WTC11 (cell line): ENCODE measurements around the gene PTPRF. TPM values are rescaled to one million over a fixed set of nuclear protein-coding genes. Genes with fewer than 3 reads are reported as not detected.

Experiments
- ATAC-seq: fragments of 200-7000 bp; cut with Tn5 transposase; 2 replicates; pipeline ENCODE4 v1.10.0; 2021; ENCODE audit warnings: mild to moderate bottlenecking, moderate library complexity
- CTCF ChIA-PET: fragments of 300-600 bp; sonication (Branson Sonifier 250); formaldehyde crosslinking; loops from one replicate; lab custom pipeline; 2021; ENCODE audit warnings: antibody characterized with exemption; lab: Charles Lee
- POLR2A ChIA-PET: fragments of 350-600 bp; sonication (Branson Sonifier 250); formaldehyde crosslinking; loops from one replicate; lab custom pipeline; 2021; ENCODE audit warnings: antibody characterized with exemption; lab: Charles Lee
- DNase-seq: peaks from one replicate; pipeline ENCODE4 v3.0.0; 2021; ENCODE audit warnings: low spot score
- H3K27ac Mint-ChIP-seq: 2 replicates; pipeline ENCODE4 v1.8.0; 2021; ENCODE audit warnings: mixed read lengths
- H3K27me3 Mint-ChIP-seq: 2 replicates; pipeline ENCODE4 v1.8.0; 2021; ENCODE audit warnings: low read depth, mild to moderate bottlenecking, moderate library complexity, mixed read lengths
- H3K36me3 Mint-ChIP-seq: 2 replicates; pipeline ENCODE4 v1.8.0; 2021; ENCODE audit warnings: mixed read lengths
- H3K4me1 Mint-ChIP-seq: 2 replicates; pipeline ENCODE4 v1.8.0; 2022; ENCODE audit warnings: mixed read lengths
- H3K4me3 Mint-ChIP-seq: 2 replicates; pipeline ENCODE4 v1.8.0; 2021; ENCODE audit warnings: mild to moderate bottlenecking, moderate library complexity, mixed read lengths
- H3K9me3 Mint-ChIP-seq: 2 replicates; pipeline ENCODE4 v1.8.0; 2021; ENCODE audit warnings: mixed read lengths
- CBFB ChIP-seq: sonication (generic); formaldehyde crosslinking; IDR thresholded peaks from 2 replicates; pipeline ENCODE4 v1.8.1; 2022; ENCODE audit warnings: mild to moderate bottlenecking, low read depth, missing genetic modification reagents
- CREB1 ChIP-seq: sonication (generic); formaldehyde crosslinking; IDR thresholded peaks from 2 replicates; pipeline ENCODE4 v1.8.0; 2023; ENCODE audit warnings: mild to moderate bottlenecking, missing genetic modification reagents
- CREM ChIP-seq: sonication (generic); formaldehyde crosslinking; IDR thresholded peaks from 2 replicates; pipeline ENCODE4 v1.8.1; 2022; ENCODE audit warnings: mild to moderate bottlenecking, missing genetic modification reagents, moderate library complexity
- ETV6 ChIP-seq: sonication (generic); formaldehyde crosslinking; IDR thresholded peaks from 2 replicates; pipeline ENCODE4 v1.8.1; 2022; ENCODE audit warnings: mild to moderate bottlenecking, missing genetic modification reagents
- FOXK1 ChIP-seq: sonication (generic); formaldehyde crosslinking; IDR thresholded peaks from 2 replicates; pipeline ENCODE4 v1.8.0; 2022; ENCODE audit warnings: mild to moderate bottlenecking, moderate library complexity, missing genetic modification reagents
- FOXP4 ChIP-seq: sonication (generic); formaldehyde crosslinking; IDR thresholded peaks from 2 replicates; pipeline ENCODE4 v1.8.0; 2022; ENCODE audit warnings: mild to moderate bottlenecking, missing genetic modification reagents
- HMGA2 ChIP-seq: fragments of 250-450 bp; sonication (Bioruptor Pico); IDR thresholded peaks from 2 replicates; pipeline ENCODE4 v1.4.0; 2021; ENCODE audit warnings: mild to moderate bottlenecking, moderate library complexity
- KAT7 ChIP-seq: sonication (generic); formaldehyde crosslinking; IDR thresholded peaks from 2 replicates; pipeline ENCODE4 v1.8.1; 2023; ENCODE audit warnings: missing genetic modification reagents, mild to moderate bottlenecking, borderline replicate concordance
- MYBL2 ChIP-seq: sonication (generic); formaldehyde crosslinking; IDR thresholded peaks from 2 replicates; pipeline ENCODE4 v1.8.1; 2023; ENCODE audit warnings: mild to moderate bottlenecking, moderate library complexity, missing genetic modification reagents
- NR2C2 ChIP-seq: sonication (generic); formaldehyde crosslinking; IDR thresholded peaks from 2 replicates; pipeline ENCODE4 v1.8.0; 2022; ENCODE audit warnings: mild to moderate bottlenecking, missing genetic modification reagents
- NR3C1 ChIP-seq: sonication (generic); formaldehyde crosslinking; conservative IDR thresholded peaks from 2 replicates; pipeline ENCODE4 v1.8.1; 2023; ENCODE audit warnings: low read depth, mild to moderate bottlenecking, missing genetic modification reagents
- PRDM15 ChIP-seq: sonication (generic); formaldehyde crosslinking; IDR thresholded peaks from 2 replicates; pipeline ENCODE4 v1.8.0; 2022; ENCODE audit warnings: missing genetic modification reagents
- PRRX2 ChIP-seq: fragments of 250-450 bp; sonication (Bioruptor Pico); IDR thresholded peaks from 2 replicates; pipeline ENCODE4 v1.8.0; 2021; ENCODE audit warnings: mild to moderate bottlenecking
- SMAD3 ChIP-seq: sonication (generic); formaldehyde crosslinking; IDR thresholded peaks from 2 replicates; pipeline ENCODE4 v1.8.0; 2022; ENCODE audit warnings: missing genetic modification reagents, mild to moderate bottlenecking, borderline replicate concordance
- SMAD4 ChIP-seq: sonication (generic); formaldehyde crosslinking; IDR thresholded peaks from 2 replicates; pipeline ENCODE4 v1.8.0; 2022; ENCODE audit warnings: mild to moderate bottlenecking, missing genetic modification reagents
- TCF7 ChIP-seq: sonication (generic); formaldehyde crosslinking; IDR thresholded peaks from 2 replicates; pipeline ENCODE4 v1.8.0; 2022; ENCODE audit warnings: mild to moderate bottlenecking, low read depth, missing genetic modification reagents, moderate library complexity
- ZNF232 ChIP-seq: sonication (generic); formaldehyde crosslinking; IDR thresholded peaks from 2 replicates; pipeline ENCODE4 v1.8.0; 2022; ENCODE audit warnings: mild to moderate bottlenecking, missing genetic modification reagents
- ZNF532 ChIP-seq: fragments of 250-450 bp; sonication (Bioruptor Pico); IDR thresholded peaks from 2 replicates; pipeline ENCODE4 v1.9.0; 2021; ENCODE audit warnings: mild to moderate bottlenecking, borderline replicate concordance
- total RNA-seq: library from RNA; stranded (reverse); gene quantifications from 3 replicates; pipeline ENCODE4 v1.2.3, GENCODE V29; 2021

PTPRF gene
- total RNA-seq, 1 experiment from 2014 or later: 248 TPM

- TF ChIP-seq FOXP4 (CRISPR knock-in tag) (no peak), MYBL2 (CRISPR knock-in tag) (no peak), CREM (CRISPR knock-in tag) (no peak), NR3C1 (CRISPR knock-in tag) (no peak), SMAD4 (CRISPR knock-in tag) (no peak), KAT7 (CRISPR knock-in tag) (no peak)
Measured at GRCh38 chr1:43620956-43621355, 90.3 kb downstream of the PTPRF start (continued).

- Mint-ChIP-seq H3K9me3 (no peaks in the 10 kb centered on the region), H3K27me3 (no peaks in the 10 kb centered on the region), H3K27ac (no peak overlapping the region), H3K4me1 (no peaks in the 10 kb centered on the region), H3K4me3 (no peak overlapping the region), H3K36me3 (peaks cover 56% of the 10 kb centered on the region)
- DNase-seq (no peak), ATAC-seq (no peak)
- TF ChIP-seq CREB1 (CRISPR knock-in tag) (no peak), ZNF532 (CRISPR knock-in tag) (no peak), CBFB (CRISPR knock-in tag) (no peak), FOXK1 (CRISPR knock-in tag) (no peak), ZNF232 (CRISPR knock-in tag) (no peak), PRDM15 (CRISPR knock-in tag) (no peak), HMGA2 (CRISPR knock-in tag) (no peak), PRRX2 (CRISPR knock-in tag) (no peak), SMAD3 (CRISPR knock-in tag) (no peak), FOXP4 (CRISPR knock-in tag) (no peak), NR2C2 (no peak), TCF7 (CRISPR knock-in tag) (no peak), ETV6 (CRISPR knock-in tag) (no peak)
- CTCF ChIA-PET: no interaction called here
- POLR2A ChIA-PET: no interaction called here
Measured at GRCh38 chr1:43621386-43621785, 90.7 kb downstream of the PTPRF start.
